OCI-LY7 (cell line): ENCODE results near the gene AASDHPPT.

Experiments
- EZH2phosphoT487 ChIP-seq: fragments of 200-600 bp; sonication (generic); IDR thresholded peaks from 2 replicates; pipeline ENCODE4 v1.6.1; 2018; ENCODE audit warnings: low read depth, borderline replicate concordance, mild to moderate bottlenecking, mixed run types, antibody characterized with exemption, low read length, moderate library complexity, mixed read lengths
- TF ChIP-seq, protein P1 (sequence below): fragments of 200-600 bp; sonication (generic); conservative IDR thresholded peaks from 2 replicates; pipeline ENCODE4 v1.5.1; 2014; ENCODE audit warnings: mild to moderate bottlenecking, antibody characterized with exemption, low read length, moderate library complexity, mixed read lengths

DNA sequence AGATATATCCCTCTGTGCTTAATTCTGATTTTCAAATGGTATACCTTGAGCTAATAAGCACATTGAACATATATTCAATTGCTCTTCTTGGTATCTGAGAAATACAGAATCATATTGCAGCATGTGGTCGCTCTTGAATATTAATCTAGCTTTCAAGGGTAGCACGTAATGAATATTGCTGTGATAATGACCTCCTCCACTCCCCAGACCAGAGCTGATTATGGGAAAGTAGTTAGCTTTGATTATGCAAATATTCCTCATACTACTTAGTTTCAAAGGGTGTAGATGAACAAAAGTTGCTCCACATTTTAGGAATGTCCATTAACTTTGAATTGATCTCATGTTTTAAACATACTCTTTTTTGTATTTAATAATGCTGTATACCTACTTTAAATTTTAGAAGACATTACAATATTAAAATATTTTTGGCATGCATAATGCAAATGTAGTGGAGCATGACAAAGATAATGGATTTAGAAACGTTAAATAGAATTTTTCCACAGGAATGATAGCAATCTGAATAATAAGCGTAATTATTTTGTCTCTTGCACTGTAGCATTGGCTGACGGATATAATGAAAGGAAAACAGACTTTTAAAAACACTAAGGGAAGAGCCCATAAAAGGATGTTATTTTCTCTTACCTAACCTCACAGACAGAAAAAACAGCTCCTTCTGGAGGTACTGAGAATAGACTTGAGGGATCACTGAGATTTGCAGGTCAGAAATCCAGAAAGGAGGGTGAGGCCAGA is 27.6 kb upstream of the AASDHPPT start:
- TF ChIP-seq, protein P1, sequence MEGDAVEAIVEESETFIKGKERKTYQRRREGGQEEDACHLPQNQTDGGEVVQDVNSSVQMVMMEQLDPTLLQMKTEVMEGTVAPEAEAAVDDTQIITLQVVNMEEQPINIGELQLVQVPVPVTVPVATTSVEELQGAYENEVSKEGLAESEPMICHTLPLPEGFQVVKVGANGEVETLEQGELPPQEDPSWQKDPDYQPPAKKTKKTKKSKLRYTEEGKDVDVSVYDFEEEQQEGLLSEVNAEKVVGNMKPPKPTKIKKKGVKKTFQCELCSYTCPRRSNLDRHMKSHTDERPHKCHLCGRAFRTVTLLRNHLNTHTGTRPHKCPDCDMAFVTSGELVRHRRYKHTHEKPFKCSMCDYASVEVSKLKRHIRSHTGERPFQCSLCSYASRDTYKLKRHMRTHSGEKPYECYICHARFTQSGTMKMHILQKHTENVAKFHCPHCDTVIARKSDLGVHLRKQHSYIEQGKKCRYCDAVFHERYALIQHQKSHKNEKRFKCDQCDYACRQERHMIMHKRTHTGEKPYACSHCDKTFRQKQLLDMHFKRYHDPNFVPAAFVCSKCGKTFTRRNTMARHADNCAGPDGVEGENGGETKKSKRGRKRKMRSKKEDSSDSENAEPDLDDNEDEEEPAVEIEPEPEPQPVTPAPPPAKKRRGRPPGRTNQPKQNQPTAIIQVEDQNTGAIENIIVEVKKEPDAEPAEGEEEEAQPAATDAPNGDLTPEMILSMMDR: no peak
- no peak for TF ChIP-seq EZH2phosphoT487
